HL-60/S4 (cell line): ENCODE measurements around the gene GPATCH1.

Experiments used
- in situ Hi-C: fragments of 300-500 bp; cut with MboI; formaldehyde crosslinking; loops from 2 replicates; pipeline ENCODE4 v1.14.3; 2022; ENCODE audit warnings: low sequenced_read_pairs

The GPATCH1 gene

DNA sequence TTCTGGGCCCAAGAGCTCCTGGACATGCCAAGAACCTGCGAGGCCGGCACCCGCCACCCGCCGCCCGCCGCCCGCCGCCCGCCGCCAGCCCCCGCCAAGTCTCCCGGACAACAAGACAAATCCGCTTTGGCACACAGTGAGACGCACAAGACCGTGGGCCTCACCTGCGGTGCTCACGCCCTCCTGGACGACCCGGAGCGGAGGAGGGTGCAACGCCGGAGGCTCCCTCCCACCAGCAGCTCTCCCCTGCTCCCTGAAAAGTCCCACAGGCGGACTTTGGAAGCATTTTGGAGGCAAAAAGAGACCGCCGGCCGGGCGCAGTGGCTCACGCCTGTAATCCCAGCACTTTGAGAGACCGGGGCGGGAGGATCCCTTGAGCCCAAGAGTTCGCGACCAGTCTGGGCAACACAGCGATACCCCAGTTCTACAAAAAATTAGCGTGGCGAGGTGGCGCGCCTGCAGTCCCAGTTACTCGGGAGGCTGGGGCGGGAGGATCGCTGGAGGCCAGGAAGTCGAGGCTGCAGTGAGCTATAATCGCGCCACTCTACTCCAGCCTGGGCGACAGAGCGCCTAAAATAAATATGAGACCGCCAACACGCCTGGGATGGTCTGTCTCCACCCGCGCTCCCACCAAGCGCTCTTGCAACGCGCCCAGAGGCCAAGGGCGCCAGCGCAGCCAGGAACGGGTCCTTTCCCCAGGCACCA, 17.1 kb upstream of the GPATCH1 start:
- in situ Hi-C loops: no loop called here

GRCh38 chr19:33064458-33064791, 16.6 kb upstream of the GPATCH1 start:
- in situ Hi-C loops: no loop called here

DNA sequence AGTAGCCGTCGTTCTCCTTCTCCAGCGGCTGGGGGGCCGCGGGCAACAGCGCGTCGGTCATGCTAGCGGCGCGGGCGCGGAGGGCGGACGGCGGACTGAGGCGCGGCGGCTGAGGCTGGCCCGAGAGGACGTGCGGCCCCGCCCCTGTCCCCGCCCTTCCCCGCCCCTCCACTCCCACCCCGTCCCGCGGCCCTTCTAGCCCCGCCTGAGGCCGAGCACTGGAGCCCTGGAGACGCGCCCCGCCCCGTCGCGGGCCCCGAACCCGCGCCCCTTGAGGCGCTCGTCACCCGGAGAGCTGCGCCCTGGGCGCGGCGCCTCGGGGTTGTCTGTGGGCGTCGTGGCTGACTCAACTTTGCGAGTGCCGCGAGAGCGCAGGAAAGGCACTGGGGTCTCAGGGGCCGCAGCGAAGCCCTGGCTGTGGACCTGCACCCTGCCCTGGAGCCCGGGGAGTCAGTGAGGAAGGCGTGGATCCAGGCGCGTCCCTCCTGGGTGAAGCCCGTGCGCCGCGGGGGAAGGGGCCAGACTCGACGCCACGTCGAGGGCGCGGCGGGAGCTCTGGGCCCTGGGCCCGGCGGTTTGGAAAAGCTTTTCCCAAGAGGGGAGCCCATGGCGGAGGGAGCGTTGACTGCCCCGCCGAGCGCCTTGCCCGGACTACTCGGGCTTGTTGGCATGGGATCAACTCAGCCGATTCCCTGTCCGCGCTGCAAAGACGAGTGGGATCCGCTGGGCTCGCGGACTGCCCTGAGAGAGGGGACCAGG, 16.0 kb upstream of the GPATCH1 start, which contains the start of gene RHPN2:
Gene RHPN2 (minus strand): TSS at position 97 of the 759 bp plus-strand sequence. CDS start 36 bp downstream, at position 61.
- in situ Hi-C loops: no loop called here

DNA sequence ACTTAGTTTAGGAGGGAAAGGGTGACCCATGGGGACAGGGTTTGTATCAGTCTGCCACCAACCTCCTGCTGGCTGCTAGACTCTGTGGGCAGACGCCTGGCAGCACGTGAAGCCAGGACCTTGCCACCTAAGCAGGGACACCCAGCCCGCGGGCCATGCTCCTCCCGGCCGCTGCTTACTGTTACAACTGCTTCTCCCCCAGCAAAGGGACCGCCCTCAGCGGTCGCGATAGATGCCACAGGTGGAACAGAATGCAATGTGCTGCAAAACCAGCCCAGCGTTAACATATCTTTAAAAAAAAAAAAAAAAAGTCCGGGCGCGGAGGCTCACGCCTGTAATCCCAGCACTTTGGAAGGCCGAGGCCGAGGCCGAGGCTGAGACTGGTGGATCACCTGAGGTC, 14.4 kb upstream of the GPATCH1 start:
- in situ Hi-C loops: no loop called here

GRCh38 chr19:33067121-33067520, 13.9 kb upstream of the GPATCH1 start:
- in situ Hi-C loops: no loop called here

- in situ Hi-C loops: no loop called here
Measured at GRCh38 chr19:33071887-33072286, 9.1 kb upstream of the GPATCH1 start.

DNA sequence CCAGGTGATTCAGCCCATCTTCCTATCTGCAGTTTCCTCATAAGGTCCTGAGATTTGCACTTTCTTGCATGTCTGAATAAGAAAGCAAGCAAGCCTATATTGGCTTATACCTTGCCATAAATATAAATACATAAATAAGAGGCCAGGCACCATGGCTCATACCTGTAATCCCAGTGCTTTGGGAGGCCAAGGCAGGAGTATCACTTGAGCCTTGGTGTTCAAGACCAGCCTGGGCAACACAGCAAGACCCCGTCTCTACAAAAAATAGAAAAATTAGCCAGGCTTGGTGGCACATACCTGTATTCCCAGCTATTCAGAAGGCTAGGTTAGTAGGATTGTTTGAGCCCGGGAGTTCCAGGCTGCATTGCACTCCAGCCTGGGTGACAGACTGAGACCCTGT, 5.5 kb upstream of the GPATCH1 start:
- in situ Hi-C loops: no loop called here

DNA sequence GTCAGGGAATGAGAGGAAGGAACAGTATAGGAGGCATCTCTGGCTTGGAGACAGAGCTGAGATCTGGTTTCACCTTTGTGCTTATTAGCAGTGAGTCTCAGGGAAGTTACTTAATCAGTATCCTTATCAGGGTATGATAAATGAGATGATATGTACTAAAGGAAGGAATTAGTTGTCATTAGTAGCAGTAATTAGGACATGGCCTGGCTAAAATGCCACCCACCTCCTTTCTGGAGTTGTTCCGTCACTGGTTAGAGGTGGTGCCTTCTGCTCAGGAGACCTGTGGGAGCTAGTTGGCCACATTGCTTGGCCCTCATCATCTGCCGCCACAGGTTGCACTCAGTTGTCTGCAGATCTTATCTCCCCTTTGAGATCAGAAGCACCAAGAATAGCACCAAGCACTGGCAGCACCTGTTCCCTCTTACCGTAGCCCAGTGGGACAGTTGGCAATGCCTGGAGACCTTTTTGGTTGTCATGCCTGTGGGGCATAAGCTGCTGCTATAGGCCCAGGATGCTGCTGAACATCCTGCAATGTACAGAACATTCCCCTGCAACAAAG, 4.7 kb downstream of the GPATCH1 start:
- in situ Hi-C loops: no loop called here

- in situ Hi-C loops: no loop called here
Measured at GRCh38 chr19:33086955-33087354, 6.0 kb downstream of the GPATCH1 start.

- in situ Hi-C loops: no loop called here
Measured at GRCh38 chr19:33089010-33089409, 8.0 kb downstream of the GPATCH1 start.

DNA sequence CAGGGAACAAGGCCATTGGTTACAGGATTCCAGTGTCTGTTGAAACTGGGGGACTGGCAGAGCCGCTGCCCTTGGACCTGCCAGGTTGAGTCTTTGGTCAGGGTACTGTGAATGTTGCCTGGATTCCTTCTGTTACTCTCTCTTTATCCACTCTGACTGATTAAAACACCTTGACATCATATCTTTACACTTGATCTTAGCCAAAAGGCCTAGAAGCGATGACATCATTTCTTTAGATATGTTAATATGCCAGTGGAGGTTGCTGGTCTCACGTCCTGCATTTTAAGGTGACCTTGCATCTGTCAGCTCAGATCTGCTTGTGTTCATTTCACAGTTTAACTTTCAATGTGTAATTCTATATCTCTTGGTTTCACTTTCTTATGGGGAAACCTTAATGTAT, 9.2 kb downstream of the GPATCH1 start:
- in situ Hi-C loops: no loop called here

- in situ Hi-C loops: no loop called here
Measured at GRCh38 chr19:33093420-33094210, 12.6 kb downstream of the GPATCH1 start.

GRCh38 chr19:33094436-33095067, 13.6 kb downstream of the GPATCH1 start:
- in situ Hi-C loops: no loop called here

- in situ Hi-C loops: no loop called here
Measured at GRCh38 chr19:33096005-33096404, 15.0 kb downstream of the GPATCH1 start.

- in situ Hi-C loops: no loop called here
Measured at GRCh38 chr19:33098055-33098534, 17.1 kb downstream of the GPATCH1 start.

DNA sequence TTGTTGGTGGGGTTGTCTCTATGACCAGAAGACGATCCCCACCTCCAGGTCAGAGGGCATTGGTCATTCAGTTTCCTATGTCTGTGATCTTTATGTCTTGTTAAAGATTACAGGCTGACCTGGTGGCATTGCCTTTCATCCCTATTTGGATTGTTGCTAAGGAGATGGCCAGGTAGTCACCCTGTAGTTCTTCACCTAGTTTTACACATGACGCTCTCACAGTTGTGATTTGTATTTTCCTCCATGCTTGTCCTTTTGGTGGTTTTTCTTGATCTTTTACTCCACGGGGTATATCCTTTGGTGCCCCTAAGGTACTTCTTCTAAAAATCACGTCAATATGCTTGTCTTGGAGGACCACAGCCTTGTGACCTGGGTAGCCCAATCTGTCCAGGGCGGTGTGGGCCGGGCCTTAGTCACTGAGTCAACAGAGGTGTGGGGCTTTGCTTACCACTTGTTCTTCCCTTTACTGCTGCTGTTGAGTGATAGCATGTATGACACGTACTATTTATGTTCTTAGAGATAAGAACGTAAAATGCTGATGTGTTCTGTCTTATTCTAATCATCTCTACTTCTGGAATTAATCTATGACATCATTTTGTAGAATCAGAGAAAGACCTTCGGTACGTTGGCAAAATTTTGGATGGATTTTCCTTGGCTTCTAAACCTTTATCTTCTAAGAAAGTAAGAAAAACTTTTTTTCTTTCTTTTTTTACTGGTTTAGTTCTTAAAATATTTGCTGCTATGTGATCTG, 20.1 kb downstream of the GPATCH1 start:
- in situ Hi-C loops: no loop called here

GRCh38 chr19:33102893-33103292, 21.9 kb downstream of the GPATCH1 start:
- in situ Hi-C loops: no loop called here

- in situ Hi-C loops: no loop called here
Measured at GRCh38 chr19:33108161-33108560, 27.2 kb downstream of the GPATCH1 start.

GRCh38 chr19:33110137-33110910, 29.3 kb downstream of the GPATCH1 start:
- in situ Hi-C loops: no loop called here
